ENCODE measurements around the gene SHPK. TPM values are rescaled to one million over a fixed set of nuclear protein-coding genes. Genes with fewer than 3 reads are reported as not detected.

SHPK gene
- total RNA-seq, 6 experiments from 2014 or later: 13.5 to 26.1 (median 22.8) TPM

DNA sequence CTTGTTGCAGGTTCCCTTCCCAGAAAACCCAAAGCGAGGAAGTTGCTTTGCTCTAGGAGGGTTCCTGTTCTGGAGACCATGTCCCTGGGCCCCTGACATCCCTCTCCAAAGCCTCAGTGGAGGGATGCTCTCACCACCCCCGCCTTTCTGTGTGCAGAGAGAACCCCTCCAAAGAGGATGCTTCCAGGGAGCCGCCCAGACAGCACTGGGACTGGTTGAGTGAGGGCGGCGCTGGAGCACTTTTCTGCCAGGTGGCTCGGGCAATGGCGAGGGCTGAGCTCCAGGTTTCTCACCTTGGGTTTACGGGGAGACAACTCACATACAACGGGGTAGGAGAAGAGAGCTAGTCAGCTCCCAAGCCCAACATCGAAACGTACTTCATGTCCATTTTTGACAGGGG, 39.8 kb upstream of the SHPK start:
- TF ChIP-seq POLR2A (IDR thresholded peaks at IDR 0.05): no peak
- TF ChIP-seq, protein P1, sequence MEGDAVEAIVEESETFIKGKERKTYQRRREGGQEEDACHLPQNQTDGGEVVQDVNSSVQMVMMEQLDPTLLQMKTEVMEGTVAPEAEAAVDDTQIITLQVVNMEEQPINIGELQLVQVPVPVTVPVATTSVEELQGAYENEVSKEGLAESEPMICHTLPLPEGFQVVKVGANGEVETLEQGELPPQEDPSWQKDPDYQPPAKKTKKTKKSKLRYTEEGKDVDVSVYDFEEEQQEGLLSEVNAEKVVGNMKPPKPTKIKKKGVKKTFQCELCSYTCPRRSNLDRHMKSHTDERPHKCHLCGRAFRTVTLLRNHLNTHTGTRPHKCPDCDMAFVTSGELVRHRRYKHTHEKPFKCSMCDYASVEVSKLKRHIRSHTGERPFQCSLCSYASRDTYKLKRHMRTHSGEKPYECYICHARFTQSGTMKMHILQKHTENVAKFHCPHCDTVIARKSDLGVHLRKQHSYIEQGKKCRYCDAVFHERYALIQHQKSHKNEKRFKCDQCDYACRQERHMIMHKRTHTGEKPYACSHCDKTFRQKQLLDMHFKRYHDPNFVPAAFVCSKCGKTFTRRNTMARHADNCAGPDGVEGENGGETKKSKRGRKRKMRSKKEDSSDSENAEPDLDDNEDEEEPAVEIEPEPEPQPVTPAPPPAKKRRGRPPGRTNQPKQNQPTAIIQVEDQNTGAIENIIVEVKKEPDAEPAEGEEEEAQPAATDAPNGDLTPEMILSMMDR (IDR thresholded peaks at IDR 0.05): no peak
- no peak for ATAC-seq
- no peaks in the 10 kb centered on the region for H3K36me3 ChIP-seq
- intact Hi-C loops (cut with DNase I): no loop called here
- DNase-seq: no peak
- no peak overlapping the region for H3K4me3 ChIP-seq
- WGBS (ENCODE audit: insufficient coverage, low coverage, low lambda C conversion rate, missing lambda C conversion rate): 67% methylated on average over 5 of the region's 11 CpGs
- H3K4me1 ChIP-seq: no peaks in the 10 kb centered on the region
- no peaks in the 10 kb centered on the region for H3K27me3 ChIP-seq
- H3K9me3 ChIP-seq: no peaks in the 10 kb centered on the region
- H3K27ac ChIP-seq: no peak overlapping the region

DNA sequence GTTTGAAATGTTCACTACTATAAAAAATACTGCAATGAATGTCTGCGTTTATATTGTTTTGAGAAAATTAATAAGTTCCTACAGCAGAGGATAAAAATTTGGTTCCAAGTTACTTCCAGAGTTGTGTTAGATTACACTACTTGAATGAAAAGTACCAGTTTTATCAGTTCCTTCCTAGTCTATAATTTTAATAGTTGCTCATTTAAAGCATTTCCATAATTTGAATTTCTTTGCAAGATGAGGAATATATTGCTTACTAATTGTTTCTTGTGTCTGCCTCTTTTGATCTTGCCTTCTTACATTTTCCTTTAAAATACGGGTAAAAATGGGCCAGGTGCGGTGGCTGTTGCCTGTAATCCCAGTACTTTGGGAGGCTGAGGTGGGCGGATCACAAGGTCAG, 36.5 kb upstream of the SHPK start:
- DNase-seq (no peak), ATAC-seq (no peak)
- Histone ChIP-seq H3K36me3 (no peaks in the 10 kb centered on the region), H3K27ac (no peak overlapping the region), H3K4me1 (peaks cover 0 to 10% (median 1%) of the 10 kb centered on the region in 4 donors), H3K4me3 (no peak overlapping the region), H3K27me3 (no peaks in the 10 kb centered on the region), H3K9me3 (no peaks in the 10 kb centered on the region)
- TF ChIP-seq, protein P1 (IDR thresholded peaks at IDR 0.05): no peak
- no peak for TF ChIP-seq POLR2A (IDR thresholded peaks at IDR 0.05)
- intact Hi-C loops (cut with DNase I): no loop called here
- WGBS (ENCODE audit: insufficient coverage, low coverage, low lambda C conversion rate, missing lambda C conversion rate): 98% methylated on average over 4 of the region's 4 CpGs

DNA sequence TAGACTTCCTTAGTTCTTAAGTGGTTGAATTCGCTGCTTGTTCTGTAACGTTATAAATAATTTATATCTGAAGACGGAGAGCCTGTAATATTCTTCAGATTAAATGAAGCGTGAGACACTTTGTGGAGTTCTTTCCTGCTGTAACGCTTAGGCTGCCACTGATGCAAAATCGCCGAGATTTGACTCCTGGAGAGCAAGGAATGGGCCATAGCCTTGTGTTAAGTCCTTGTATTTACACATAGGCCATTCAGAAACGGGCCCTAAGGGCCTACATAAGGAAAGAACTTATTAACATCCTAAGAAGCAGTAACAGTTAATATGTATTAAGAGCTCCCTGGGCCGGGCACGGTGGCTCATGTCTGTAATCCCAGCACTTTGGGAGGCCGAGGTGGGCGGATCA, 33.5 kb upstream of the SHPK start:
- Histone ChIP-seq H3K27ac (no peak overlapping the region), H3K9me3 (no peaks in the 10 kb centered on the region), H3K27me3 (no peaks in the 10 kb centered on the region), H3K36me3 (no peaks in the 10 kb centered on the region), H3K4me3 (peak overlapping the region; percentile 91 to 97 (median 92)), H3K4me1 (peaks cover 0 to 17% (median 1%) of the 10 kb centered on the region in 4 donors)
- intact Hi-C loops (cut with DNase I): no loop called here
- 44% methylated on average over 12 of the region's 12 CpGs for WGBS (ENCODE audit: insufficient coverage, low coverage, low lambda C conversion rate, missing lambda C conversion rate)
- TF ChIP-seq POLR2A (IDR thresholded peaks at IDR 0.05): no peak
- TF ChIP-seq, protein P1 (IDR thresholded peaks at IDR 0.05): no peak
- DNase-seq (no peak), ATAC-seq (no peak)

DNA sequence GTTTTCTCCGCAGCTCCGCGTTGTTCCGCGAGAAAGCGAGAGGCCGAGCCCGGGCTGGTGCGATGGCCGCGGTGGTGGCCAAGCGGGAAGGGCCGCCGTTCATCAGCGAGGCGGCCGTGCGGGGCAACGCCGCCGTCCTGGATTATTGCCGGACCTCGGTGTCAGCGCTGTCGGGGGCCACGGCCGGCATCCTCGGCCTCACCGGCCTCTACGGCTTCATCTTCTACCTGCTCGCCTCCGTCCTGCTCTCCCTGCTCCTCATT, 33.0 kb upstream of the SHPK start:
- Histone ChIP-seq H3K4me1 (peaks cover 0 to 17% (median 1%) of the 10 kb centered on the region in 4 donors), H3K4me3 (peak overlapping the region; percentile 91 to 97 (median 92)), H3K27ac (peak overlapping the region; percentile 46 to 81 (median 75)), H3K36me3 (no peaks in the 10 kb centered on the region), H3K9me3 (no peaks in the 10 kb centered on the region), H3K27me3 (no peaks in the 10 kb centered on the region)
- TF ChIP-seq, protein P1 (IDR thresholded peaks at IDR 0.05): no peak
- TF ChIP-seq POLR2A (IDR thresholded peaks at IDR 0.05): no peak
- intact Hi-C loops (cut with DNase I): no loop called here
- no peak for DNase-seq
- WGBS (ENCODE audit: insufficient coverage, low coverage, low lambda C conversion rate, missing lambda C conversion rate): 0% methylated on average over 3 of the region's 32 CpGs
- ATAC-seq: no peak
